COR-L47 (cell line): ENCODE data around the gene HGD.
"Not testable (repeated sequence)": the region's sequence is repeated elsewhere in the genome, so short reads cannot be mapped to it uniquely, and the experiment has no call there.

Source experiments
- DNase-seq: peaks from one replicate; lab custom pipeline; 2025; lab: John Stamatoyannopoulos, UW

HGD gene

GRCh38 chr3:120682095-120682681, at the start of gene HGD:
TSS of gene HGD (minus strand) at chr3:120682239. CDS start at chr3:120682111, 128 bp downstream.
- DNase-seq = no peak

- DNase-seq = no peak
Observed at GRCh38 chr3:120730576-120731542, 48.8 kb upstream of the HGD start.

- no peak for DNase-seq
Observed at GRCh38 chr3:120726791-120727190, 44.8 kb upstream of the HGD start.

DNA sequence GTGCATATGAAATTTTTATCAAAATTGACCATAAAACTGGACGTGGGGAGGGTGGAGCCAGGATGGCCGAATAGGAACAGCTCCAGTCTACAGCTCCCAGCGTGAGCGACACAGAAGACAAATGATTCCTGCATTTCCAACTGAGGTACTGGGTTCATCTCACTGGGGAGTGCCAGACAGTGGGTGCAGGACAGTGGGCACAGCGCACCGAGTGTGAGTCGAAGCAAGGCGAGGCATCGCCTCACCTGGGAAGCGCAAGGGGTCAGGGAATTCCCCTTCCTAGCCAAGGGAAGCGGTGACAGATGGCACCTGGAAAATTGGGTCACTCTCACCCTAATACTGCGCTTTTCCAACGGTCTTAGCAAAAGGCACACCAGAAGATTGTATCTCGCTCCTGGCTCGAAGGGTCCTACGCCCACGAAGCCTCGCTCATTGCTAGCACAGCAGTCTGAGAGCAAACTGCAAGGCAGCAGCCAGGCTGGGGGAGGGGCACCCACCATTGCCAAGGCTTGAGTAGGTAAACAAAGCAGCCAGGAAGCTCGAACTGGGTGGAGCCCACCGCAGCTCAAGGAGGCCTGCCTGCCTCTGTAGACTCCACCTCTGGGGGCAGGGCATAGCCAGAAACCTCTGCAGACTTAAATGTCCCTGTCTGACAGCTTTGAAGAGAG, 37.3 kb upstream of the HGD start:
- not testable (repeated sequence) for DNase-seq

DNA sequence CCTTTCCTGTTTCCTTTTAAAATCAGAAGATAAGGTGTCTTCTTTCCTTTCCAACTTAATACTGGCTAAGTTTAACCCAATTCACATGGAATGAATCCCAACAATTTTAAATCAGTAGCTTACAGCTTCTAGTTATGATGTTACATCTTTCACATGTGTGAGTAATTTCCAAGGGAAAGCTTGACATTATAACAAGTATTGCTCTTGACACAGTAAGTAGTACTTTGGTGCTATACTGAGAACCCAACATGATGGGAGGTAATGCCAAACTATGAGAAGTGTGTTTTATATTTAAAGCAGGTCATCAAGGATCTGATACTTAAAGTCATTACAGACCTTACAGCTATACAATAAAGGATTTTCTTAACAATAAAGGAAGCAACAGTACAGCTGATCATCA, 31.2 kb upstream of the HGD start:
- no peak for DNase-seq

DNA sequence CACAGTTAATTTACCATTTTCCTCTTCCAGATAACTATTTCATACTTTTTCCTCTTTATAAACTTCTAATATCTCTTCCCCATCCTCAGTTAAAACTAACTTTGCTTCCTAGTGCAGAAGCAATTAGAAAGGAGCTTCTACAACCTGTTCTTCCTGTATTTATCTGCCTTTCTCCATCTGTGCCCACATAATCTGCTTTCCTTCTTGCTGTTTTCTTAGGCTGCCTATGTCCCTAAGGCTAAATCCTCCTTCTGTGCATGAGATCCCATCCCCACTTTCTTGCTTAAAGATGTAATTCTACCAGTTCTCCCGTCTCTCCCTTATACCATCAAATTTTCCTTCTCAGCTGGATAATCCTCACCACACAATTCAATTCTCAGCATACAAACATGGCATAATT, 28.3 kb upstream of the HGD start:
- DNase-seq = no peak

DNA sequence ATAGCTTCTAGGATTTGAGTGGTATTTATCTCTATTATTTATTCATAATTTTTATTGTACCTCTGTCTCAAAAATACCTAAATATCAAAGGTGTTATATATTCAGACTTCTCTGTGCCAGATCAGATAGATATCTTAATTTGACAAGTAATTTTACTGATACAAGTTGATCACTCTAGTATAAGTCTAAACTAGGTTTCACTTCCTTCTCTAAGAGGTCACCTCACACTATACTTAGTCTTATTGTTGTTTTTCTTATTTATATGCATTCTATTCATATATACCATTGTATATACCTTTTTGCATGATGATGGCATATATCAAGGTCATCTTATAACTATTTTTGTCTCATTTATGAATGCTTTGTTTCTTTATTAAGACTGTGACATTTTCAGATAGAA, 26.4 kb upstream of the HGD start:
- no peak for DNase-seq

GRCh38 chr3:120706950-120707349, 24.9 kb upstream of the HGD start:
- DNase-seq = no peak

- DNase-seq = no peak
Observed at GRCh38 chr3:120705884-120706582, 24.0 kb upstream of the HGD start.

- DNase-seq = no peak
Observed at GRCh38 chr3:120699333-120699732, 17.3 kb upstream of the HGD start.

DNA sequence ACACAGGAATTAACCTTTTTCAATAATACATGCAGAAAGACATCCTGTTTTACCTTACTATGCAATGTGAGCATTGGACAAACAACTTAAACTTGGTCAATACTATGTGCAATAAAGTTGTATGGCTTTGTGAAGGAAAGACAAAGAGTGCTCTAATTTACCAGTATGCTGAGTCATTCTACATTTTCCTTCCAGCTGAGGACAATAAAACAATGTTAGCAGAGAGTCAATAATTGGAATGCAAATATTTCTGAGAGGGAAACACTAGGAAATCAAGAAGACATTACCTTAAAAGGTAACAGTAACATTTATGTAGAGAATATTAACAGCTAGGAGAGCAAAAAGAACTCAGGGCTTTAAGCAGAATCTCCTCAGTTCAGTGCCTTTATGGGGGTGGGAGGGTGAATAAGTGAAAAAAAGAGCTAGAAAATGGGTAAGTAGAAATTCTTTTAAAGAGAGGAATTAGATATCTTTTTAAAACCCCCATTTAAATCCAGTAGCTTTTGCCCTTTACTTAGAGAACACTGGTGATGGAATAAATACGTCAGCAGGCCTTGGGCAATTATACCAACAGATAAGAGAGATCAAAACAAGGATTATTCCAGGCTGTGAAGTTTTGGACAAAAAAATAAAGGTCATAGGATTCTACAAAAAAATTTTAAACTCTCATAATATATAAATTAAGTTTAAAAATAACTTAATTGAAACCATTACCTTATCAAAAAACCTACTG, 11.6 kb upstream of the HGD start:
- DNase-seq = peak; percentile 75

DNA sequence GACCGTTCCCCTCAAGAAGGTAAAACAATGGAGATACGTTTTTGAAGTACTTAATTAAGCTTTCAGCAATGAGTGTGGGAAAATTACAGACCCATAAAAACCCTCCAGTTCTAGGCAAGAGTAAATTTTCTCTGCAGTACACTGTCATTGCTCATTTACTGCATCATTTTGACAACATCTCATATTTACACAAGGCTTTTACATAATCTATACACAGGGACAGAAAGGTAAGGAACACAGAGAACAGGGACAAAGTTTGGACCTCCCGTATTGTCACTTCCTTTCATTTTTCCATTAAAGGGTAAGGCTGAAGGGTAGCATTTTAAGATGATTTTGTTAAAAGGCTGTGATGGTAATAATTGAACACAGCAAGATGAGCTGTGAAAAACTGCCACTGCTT, 7.4 kb upstream of the HGD start:
- no peak for DNase-seq

- no peak for DNase-seq
Observed at GRCh38 chr3:120688121-120688520, 6.1 kb upstream of the HGD start.

GRCh38 chr3:120685411-120685810, 3.4 kb upstream of the HGD start:
- no peak for DNase-seq

- DNase-seq = no peak
Observed at GRCh38 chr3:120684896-120685295, 2.9 kb upstream of the HGD start.

DNA sequence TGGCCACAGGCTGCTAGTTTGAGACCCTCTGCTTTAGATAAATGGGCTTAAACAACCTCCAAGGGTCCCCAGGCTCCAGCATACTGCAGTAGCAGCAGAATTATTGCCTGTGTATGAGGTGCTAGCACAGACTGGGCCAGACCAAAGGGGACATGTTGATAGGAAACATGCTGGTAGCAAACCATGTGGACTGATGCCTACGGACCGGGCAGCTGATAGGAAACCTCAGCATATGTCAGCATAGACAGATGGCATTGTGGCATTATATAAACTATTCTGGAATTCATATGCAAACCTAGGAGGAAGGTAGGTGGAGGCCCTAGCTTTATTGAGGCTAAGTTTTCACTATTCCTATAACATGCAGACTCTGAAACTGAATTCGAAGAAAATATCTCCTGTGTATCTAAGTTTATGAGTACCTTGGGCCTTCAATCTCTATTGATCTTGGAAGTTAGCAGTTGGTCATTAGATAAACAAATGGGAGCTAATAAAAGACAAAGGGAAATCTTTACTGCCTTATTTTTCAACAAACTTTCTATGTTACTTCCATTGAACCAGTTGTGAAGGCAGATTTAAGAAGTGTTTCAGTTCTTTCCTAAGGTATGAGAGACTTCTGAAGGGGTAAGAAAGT, 1.7 kb upstream of the HGD start:
- DNase-seq = no peak

DNA sequence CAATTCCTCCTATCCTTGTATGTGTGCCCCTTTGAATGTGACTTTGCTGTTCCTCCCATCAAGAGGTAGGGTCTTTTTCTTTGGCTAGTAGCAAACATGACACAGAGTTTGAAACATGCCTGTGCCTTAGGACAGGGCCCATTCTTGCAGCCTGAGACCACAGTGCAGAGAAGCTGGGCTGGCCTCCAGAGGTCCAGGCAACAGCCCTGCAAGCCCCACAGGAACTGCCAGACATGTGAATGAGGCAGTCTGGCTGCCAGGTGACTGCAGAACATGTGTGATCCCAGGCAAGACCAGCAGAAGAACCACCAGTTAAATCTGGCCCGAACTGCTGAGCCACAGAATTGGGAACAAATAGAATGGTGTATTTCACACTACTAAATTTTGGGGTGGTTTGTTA, 1.2 kb upstream of the HGD start:
- DNase-seq = no peak

DNA sequence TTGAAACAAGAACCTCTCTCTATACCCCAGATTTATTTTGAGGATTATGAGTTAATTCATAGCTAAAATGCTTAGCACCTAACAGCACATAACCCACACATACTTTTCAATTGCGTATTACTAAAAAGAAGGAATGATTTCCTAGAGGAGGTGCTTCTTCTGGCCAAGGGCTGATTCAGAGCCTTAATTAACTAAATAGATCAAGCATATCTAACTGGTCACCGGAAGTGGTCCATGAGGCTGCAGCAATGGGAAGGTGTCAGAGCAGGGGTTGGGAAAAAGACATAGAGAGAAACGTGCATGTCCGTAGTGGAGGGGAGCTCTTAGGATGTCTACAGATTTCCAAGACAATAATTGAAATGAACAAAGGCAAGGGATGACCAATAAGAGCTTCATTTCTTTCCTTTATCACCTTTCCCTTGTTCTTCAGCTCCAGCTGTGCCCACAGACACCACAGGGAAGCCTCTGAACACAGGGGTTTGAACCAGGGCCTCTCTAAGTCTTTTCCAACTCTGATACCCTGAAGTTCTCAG, 467 bp downstream of the HGD start:
- DNase-seq = no peak

DNA sequence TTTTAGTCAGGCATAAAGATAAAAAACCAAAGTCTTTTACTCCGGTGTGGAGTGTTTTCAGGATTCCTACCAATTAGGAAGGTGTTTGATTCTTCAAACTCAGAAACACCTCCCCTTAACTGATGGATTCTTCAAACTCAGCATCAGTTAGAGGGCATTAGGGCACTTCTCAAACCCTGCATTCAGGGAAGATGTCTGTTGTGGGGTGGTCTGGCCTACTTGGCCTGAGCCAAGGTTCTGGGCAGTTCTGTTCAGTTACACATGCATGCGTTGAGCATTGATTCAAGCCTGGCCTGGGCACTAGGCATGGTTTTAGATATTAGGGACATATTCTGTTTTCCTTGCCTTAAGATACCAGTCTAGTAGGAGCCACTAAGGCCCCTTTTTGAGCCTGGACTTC, 1.0 kb downstream of the HGD start:
- no peak for DNase-seq

DNA sequence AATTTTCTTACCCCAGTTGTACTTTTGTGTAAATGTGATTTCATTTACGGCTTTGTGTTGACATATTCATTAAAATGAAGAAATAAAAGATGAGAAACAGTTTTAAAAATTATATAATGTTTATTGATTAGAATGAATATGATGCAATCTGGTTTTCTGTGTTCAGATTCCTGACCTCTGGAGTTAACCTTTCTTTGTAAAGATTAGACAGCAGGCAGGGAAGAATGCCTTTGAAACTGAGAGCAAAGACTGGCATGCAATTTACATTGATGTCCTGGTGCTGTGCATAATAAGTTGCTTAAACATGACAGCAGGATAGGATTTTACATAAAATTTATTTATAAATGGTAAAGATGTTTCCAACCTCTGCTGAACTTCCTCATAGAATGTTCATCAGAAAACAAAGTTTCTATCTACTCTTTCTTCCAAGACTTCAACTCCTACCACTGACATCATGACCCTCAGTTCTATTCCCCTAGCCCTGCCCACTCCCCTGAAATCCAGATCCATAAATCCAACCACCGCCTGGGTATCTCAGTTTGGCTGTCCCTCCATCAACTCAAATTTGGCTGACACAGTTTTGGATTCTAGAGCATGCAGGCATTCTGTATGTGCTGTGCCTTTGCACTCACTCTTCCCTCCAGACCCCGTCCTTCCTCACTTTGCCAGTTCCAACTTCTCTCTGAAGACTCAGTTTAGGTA, 1.7 kb downstream of the HGD start:
- no peak for DNase-seq
